HL-60 (cell line): ENCODE measurements around the gene ZNF236.

ENCODE experiments used
- DNase-seq, 2 experiments: peaks; one replicate each; pipeline ENCODE4 v3.0.0-alpha.2; 2010 to 2020; ENCODE audit warnings: low read depth in 1 of 2, low spot score in 1 of 2
- H3K27ac ChIP-seq: fragments of 250-450 bp; sonication (Bioruptor Pico); replicated peaks from 2 replicates; pipeline ENCODE4 v1.5.1; 2020; ENCODE audit warnings: mild to moderate bottlenecking, moderate library complexity
- H3K27me3 ChIP-seq: fragments of 250-450 bp; sonication (Bioruptor Pico); 2 replicates; pipeline ENCODE4 v1.5.1; 2021; ENCODE audit warnings: mild to moderate bottlenecking, moderate library complexity; ENCODE audit not compliant: insufficient read depth, poor library complexity, severe bottlenecking
- H3K4me3 ChIP-seq: replicated peaks from 2 replicates; pipeline ENCODE4 v1.5.1; 2011; ENCODE audit warnings: mild to moderate bottlenecking, control low read depth, low read length; ENCODE audit not compliant: insufficient read depth
- CTCF ChIP-seq: IDR thresholded peaks from one replicate; pipeline ENCODE4 v1.5.1; 2011; ENCODE audit warnings: low read length, control low read depth, inconsistent platforms; ENCODE audit not compliant: insufficient read depth
- GABPA ChIP-seq: IDR thresholded peaks from 2 replicates; pipeline ENCODE4 v1.6.1; 2012; ENCODE audit warnings: low read depth
- POLR2AphosphoS5 ChIP-seq: IDR thresholded peaks from 2 replicates; pipeline ENCODE4 v1.6.1; 2012; ENCODE audit warnings: low read depth
- REST ChIP-seq: IDR thresholded peaks from 2 replicates; pipeline ENCODE4 v1.6.1; 2012; ENCODE audit warnings: low read depth; ENCODE audit not compliant: insufficient replicate concordance
- SPI1 ChIP-seq: IDR thresholded peaks from 2 replicates; pipeline ENCODE4 v1.6.1; 2012; ENCODE audit warnings: low read depth, mild to moderate bottlenecking, borderline replicate concordance

The ZNF236 gene

GRCh38 chr18:76975577-76976110, 153.3 kb downstream of the ZNF236 start:
- DNase-seq = no peak
- no peaks in the 10 kb centered on the region for H3K27me3 ChIP-seq
- H3K27ac ChIP-seq = no peak overlapping the region
- H3K4me3 ChIP-seq = no peak overlapping the region
- no peak for TF ChIP-seq SPI1
- no peak for TF ChIP-seq GABPA
- no peak for TF ChIP-seq POLR2AphosphoS5
- no peak for TF ChIP-seq REST
- TF ChIP-seq CTCF = no peak

GRCh38 chr18:76977108-76977621, 154.8 kb downstream of the ZNF236 start:
- TF ChIP-seq SPI1 (no peak), REST (no peak), GABPA (no peak)
- no peak for DNase-seq
- H3K27ac ChIP-seq = no peak overlapping the region
- H3K4me3 ChIP-seq = no peak overlapping the region
- H3K27me3 ChIP-seq = no peaks in the 10 kb centered on the region

- DNase-seq = no peak
- TF ChIP-seq CTCF (no peak), SPI1 (no peak), POLR2AphosphoS5 (no peak)
- Histone ChIP-seq H3K27me3 (no peaks in the 10 kb centered on the region), H3K4me3 (no peak overlapping the region), H3K27ac (no peak overlapping the region)
These were observed 155.4 kb downstream of the ZNF236 start for GRCh38 chr18:76977684-76978232.

GRCh38 chr18:76978616-76979015, 156.3 kb downstream of the ZNF236 start:
- Histone ChIP-seq H3K27me3 (no peaks in the 10 kb centered on the region), H3K27ac (no peak overlapping the region), H3K4me3 (no peak overlapping the region)
- DNase-seq = no peak
- TF ChIP-seq GABPA (no peak), REST (no peak), SPI1 (no peak), POLR2AphosphoS5 (no peak), CTCF (no peak)
